ENCODE results near the gene DLG4. TPM values are rescaled to one million over a fixed set of nuclear protein-coding genes. Genes with fewer than 3 reads are reported as not detected.

DLG4 gene
- total RNA-seq, 1 experiment from 2014 or later: 59.7 TPM

- DNase-seq (ENCODE audit: low spot score) (no peak), ATAC-seq (no peak)
- Mint-ChIP-seq H3K36me3 (no peaks in the 10 kb centered on the region), H3K27me3 (ENCODE audit: low read depth) (peaks cover 10% of the 10 kb centered on the region), H3K27ac (0 out of 2 replicates have a peak within 1 kb of the TSS, but pooled peaks have one; percentile 46), H3K4me1 (peaks cover 12% of the 10 kb centered on the region), H3K9me3 (no peaks in the 10 kb centered on the region), H3K4me3 (no peak within 1 kb of the TSS)
- TF ChIP-seq RELA (CRISPR knock-in tag; IDR thresholded peaks at IDR 0.05; ENCODE audit: borderline replicate concordance) (no peak), NR3C1 (CRISPR knock-in tag; conservative IDR thresholded peaks at IDR 0.05; ENCODE audit: low read depth) (no peak), ZNF281 (CRISPR knock-in tag; IDR thresholded peaks at IDR 0.05) (no peak), SP1 (CRISPR knock-in tag; conservative IDR thresholded peaks at IDR 0.05) (no peak), NFYB (CRISPR knock-in tag; conservative IDR thresholded peaks at IDR 0.05; ENCODE audit: low read depth) (no peak), IRF2 (CRISPR knock-in tag; IDR thresholded peaks at IDR 0.05; ENCODE audit: borderline replicate concordance, low read depth) (no peak), TP53 (CRISPR knock-in tag; IDR thresholded peaks at IDR 0.05) (no peak), ZSCAN18 (CRISPR knock-in tag; IDR thresholded peaks at IDR 0.05) (no peak), ZBTB43 (CRISPR knock-in tag; IDR thresholded peaks at IDR 0.05) (no peak), SMAD4 (CRISPR knock-in tag; IDR thresholded peaks at IDR 0.05) (no peak), FOXP4 (CRISPR knock-in tag; IDR thresholded peaks at IDR 0.05) (no peak), MAX (CRISPR knock-in tag; IDR thresholded peaks at IDR 0.05) (no peak), HMGXB4 (CRISPR knock-in tag; IDR thresholded peaks at IDR 0.05) (no peak)
- POLR2A ChIA-PET: no interaction called here
- CTCF ChIA-PET: interaction anchor here (1.1 to 4.5 kb wide), 4 partner anchors 35 to 134 kb away, joined by 3 to 40 read pairs (median 10); no protein-coding TSS in a partner anchor
Observed at GRCh38 chr17:7179317-7180254, 40.0 kb downstream of the DLG4 start, which contains the start of gene ASGR1. Gene ASGR1 (minus strand): TSS chr17:7179370. CDS start chr17:7178563, 807 bp downstream.

GRCh38 chr17:7178973-7179316 is 40.7 kb downstream of the DLG4 start:
- no peaks in the 10 kb centered on the region for H3K9me3 Mint-ChIP-seq
- H3K36me3 Mint-ChIP-seq: no peaks in the 10 kb centered on the region
- ChIA-PET POLR2A (interaction anchor here (0.6 kb wide), 1 partner anchor 175 kb away, joined by 3 read pairs; no protein-coding TSS in a partner anchor), CTCF (interaction anchor here (1.2 to 4.5 kb wide), 8 partner anchors 35 to 137 kb away, joined by 3 to 75 read pairs (median 16); partner anchors contain the start of gene SLC16A11)
- no peak for ATAC-seq
- H3K27me3 Mint-ChIP-seq (ENCODE audit: low read depth): peaks cover 10% of the 10 kb centered on the region
- no peak for DNase-seq (ENCODE audit: low spot score)
- peaks cover 12% of the 10 kb centered on the region for H3K4me1 Mint-ChIP-seq
- H3K4me3 Mint-ChIP-seq: no peak overlapping the region
- H3K27ac Mint-ChIP-seq: no peak overlapping the region
- TF ChIP-seq ZNF219 (CRISPR knock-in tag; IDR thresholded peaks at IDR 0.05; ENCODE audit: borderline replicate concordance): no peak
- TF ChIP-seq SP1 (CRISPR knock-in tag; conservative IDR thresholded peaks at IDR 0.05): no peak
- no peak for TF ChIP-seq NR3C1 (CRISPR knock-in tag; conservative IDR thresholded peaks at IDR 0.05; ENCODE audit: low read depth)
- no peak for TF ChIP-seq ZNF121 (CRISPR knock-in tag; IDR thresholded peaks at IDR 0.05)
- no peak for TF ChIP-seq ATF1 (CRISPR knock-in tag; IDR thresholded peaks at IDR 0.05)
- no peak for TF ChIP-seq ETV6 (CRISPR knock-in tag; IDR thresholded peaks at IDR 0.05)
- no peak for TF ChIP-seq SMAD3 (CRISPR knock-in tag; IDR thresholded peaks at IDR 0.05; ENCODE audit: borderline replicate concordance)
- no peak for TF ChIP-seq HMGA2 (CRISPR knock-in tag; IDR thresholded peaks at IDR 0.05)
- no peak for TF ChIP-seq KAT7 (CRISPR knock-in tag; IDR thresholded peaks at IDR 0.05; ENCODE audit: borderline replicate concordance)
- no peak for TF ChIP-seq FOXJ3 (CRISPR knock-in tag; IDR thresholded peaks at IDR 0.05; ENCODE audit: borderline replicate concordance)
